Adrenal gland (tissue), 12 donors: ENCODE results near the gene SLC43A3. TPM values are rescaled to one million over a fixed set of nuclear protein-coding genes. Genes with fewer than 3 reads are reported as not detected.
"Not testable (repeated sequence)": the region's sequence is repeated elsewhere in the genome, so short reads cannot be mapped to it uniquely, and the experiment has no call there.

Source experiments
- DNase-seq, 7 donors: peaks; one replicate each; pipeline ENCODE4 v3.0.0-alpha.2; 2019 to 2020
- H3K27ac ChIP-seq, 5 donors: fragments of 200-600 bp; sonication (generic) in 4 of 5; 1 replicate in 3 of 5; 2 replicates in 2 of 5; pipeline versions ENCODE4 v1.5.1 to v1.8.0; 2016 to 2020; ENCODE audit warnings: mild to moderate bottlenecking in 1 of 5
- H3K27me3 ChIP-seq: fragments of 200-600 bp; 2 replicates; pipeline ENCODE4 v1.8.0; 2021
- H3K36me3 ChIP-seq, 2 donors: fragments of 200-600 bp; replicated peaks in 1 of 2; 1 replicate in 1 of 2; 2 replicates in 1 of 2; pipeline versions ENCODE4 v1.5.1 to v1.8.0; 2018 to 2022
- H3K4me1 ChIP-seq, 2 donors: fragments of 200-600 bp; replicated peaks in 1 of 2; 1 replicate in 1 of 2; 2 replicates in 1 of 2; pipeline versions ENCODE4 v1.5.1 to v1.8.0; 2018 to 2021
- H3K4me3 ChIP-seq, 4 donors: fragments of 200-600 bp; sonication (generic) in 3 of 4; one replicate each; pipeline ENCODE4 v1.5.1; 2016 to 2018
- H3K9me3 ChIP-seq, 3 donors: fragments of 200-600 bp; sonication (generic) in 1 of 3; replicated peaks in 1 of 3; 1 replicate in 2 of 3; 2 replicates in 1 of 3; pipeline versions ENCODE4 v1.5.1 to v1.8.0; 2016 to 2021
- POLR2A ChIP-seq, 2 donors: fragments of 450-650 bp; IDR thresholded peaks; one replicate each; pipeline ENCODE4 v1.6.1; 2017; ENCODE audit warnings: antibody characterized with exemption in 2 of 2, mild to moderate bottlenecking in 2 of 2, moderate library complexity in 1 of 2
- WGBS, 4 donors: extraction: QIAGEN DNeasy Blood & Tissue Kit in 2 of 4; methylation state at CpG; one replicate each; pipeline versions ENCODE4 v1.1.5 to v1.1.7; 2013 to 2017; 5-methylcytosine and 5-hydroxymethylcytosine counted together
- intact Hi-C, 2 donors: fragments of 100-400 bp; cut with DNase I; formaldehyde crosslinking; loops; one replicate each; pipeline versions ENCODE4 v1.14.1 to v1.15.0; 2022 to 2023
- polyA plus RNA-seq, 3 donors: library from polyadenylated mRNA; stranded (reverse); fragments of 200-250 nt in 2 of 3; fragments of 350-450 nt in 1 of 3; fragmentation: Illumina TruSeq in 1 of 3; extraction: RNeasy Lipid Tissue Mini Kit (QIAGEN cat#74804) in 1 of 3; gene quantifications; one replicate each; pipeline ENCODE4 v1.2.3, GENCODE V29; 2013 to 2014
- total RNA-seq, 9 donors: library from RNA; depleted of rRNA in 4 of 9; stranded (reverse); fragments of >200 nt in 4 of 9; fragments of 120-200 nt in 1 of 9; fragmentation: NEBNext Ultra II Directional in 1 of 9; extraction: Animal tissue kit (Norgen Biotek cat#: 25700) in 1 of 9; gene quantifications; one replicate each; pipeline versions ENCODE4 v1.1.0 to v1.2.4, GENCODE V29; 2013 to 2023
- TF ChIP-seq, protein P1 (sequence below), 6 experiments: fragments of 450-650 bp in 4 of 6; fragments of 200-600 bp in 2 of 6; sonication (generic) in 1 of 6; IDR thresholded peaks; 1 replicate in 5 of 6; 2 replicates in 1 of 6; pipeline versions ENCODE4 v1.5.1 to v1.8.0; 2016 to 2021; ENCODE audit warnings: antibody characterized with exemption in 6 of 6, mild to moderate bottlenecking in 2 of 6, moderate library complexity in 1 of 6
- donor health status: healthy with polysubstance abuse.
- donor health status: Bipolar disorder and iron deficiency.
- donor health status: DM: yes; HTN: yes; CAD: no.
- donor health status: DM: no; HTN: no; CAD: no.
- donor health status: DM: no; HTN: no; CAD: no.
- donor health status: DM: yes; HTN: yes; CAD: no.

The SLC43A3 gene
- total and polyA plus RNA-seq, 12 donors = 14.0 to 72.7 (median 27.3) TPM

DNA sequence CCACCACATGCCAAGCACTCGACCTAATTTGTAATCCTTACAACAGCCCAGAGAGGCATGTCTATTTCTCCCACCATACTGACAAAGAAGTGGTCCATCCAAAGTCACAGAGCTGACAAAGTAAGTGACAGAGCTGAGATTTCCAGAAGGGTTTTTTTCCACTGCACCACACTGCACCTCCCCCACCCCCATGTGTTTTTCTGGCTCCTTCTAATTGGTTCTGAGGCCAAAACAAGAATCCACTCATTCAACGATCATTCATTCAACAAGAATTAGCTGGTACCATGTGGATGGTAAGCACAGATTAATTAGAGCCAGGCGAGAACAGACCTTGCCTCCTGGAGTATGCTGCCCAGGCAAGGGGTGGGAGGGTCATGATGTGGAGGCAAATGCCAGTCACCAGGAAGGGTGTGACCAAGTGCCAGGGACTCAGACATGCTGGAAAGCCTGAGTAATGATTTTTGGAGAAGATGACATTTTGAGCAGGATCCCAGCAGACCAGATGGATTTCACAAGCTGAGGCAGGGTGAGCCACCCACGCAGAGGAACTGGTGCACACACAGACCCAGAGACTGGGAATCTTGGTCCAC is 21.6 kb downstream of the SLC43A3 start:
- no peak overlapping the region for H3K27ac ChIP-seq
- no peak for TF ChIP-seq POLR2A (IDR thresholded peaks at IDR 0.05)
- TF ChIP-seq, protein P1, sequence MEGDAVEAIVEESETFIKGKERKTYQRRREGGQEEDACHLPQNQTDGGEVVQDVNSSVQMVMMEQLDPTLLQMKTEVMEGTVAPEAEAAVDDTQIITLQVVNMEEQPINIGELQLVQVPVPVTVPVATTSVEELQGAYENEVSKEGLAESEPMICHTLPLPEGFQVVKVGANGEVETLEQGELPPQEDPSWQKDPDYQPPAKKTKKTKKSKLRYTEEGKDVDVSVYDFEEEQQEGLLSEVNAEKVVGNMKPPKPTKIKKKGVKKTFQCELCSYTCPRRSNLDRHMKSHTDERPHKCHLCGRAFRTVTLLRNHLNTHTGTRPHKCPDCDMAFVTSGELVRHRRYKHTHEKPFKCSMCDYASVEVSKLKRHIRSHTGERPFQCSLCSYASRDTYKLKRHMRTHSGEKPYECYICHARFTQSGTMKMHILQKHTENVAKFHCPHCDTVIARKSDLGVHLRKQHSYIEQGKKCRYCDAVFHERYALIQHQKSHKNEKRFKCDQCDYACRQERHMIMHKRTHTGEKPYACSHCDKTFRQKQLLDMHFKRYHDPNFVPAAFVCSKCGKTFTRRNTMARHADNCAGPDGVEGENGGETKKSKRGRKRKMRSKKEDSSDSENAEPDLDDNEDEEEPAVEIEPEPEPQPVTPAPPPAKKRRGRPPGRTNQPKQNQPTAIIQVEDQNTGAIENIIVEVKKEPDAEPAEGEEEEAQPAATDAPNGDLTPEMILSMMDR (IDR thresholded peaks at IDR 0.05) = no peak
- H3K27me3 ChIP-seq = no peaks in the 10 kb centered on the region
- H3K4me1 ChIP-seq = peaks cover 0 to 10% of the 10 kb centered on the region in 2 donors
- 79 to 92% (median 88%) methylated on average over 4 of the region's 4 CpGs for WGBS, 4 donors
- no peak for DNase-seq
- H3K9me3 ChIP-seq = no peaks in the 10 kb centered on the region
- H3K4me3 ChIP-seq = no peak overlapping the region
- intact Hi-C loops = no loop called here
- peaks cover 0 to 33% of the 10 kb centered on the region in 2 donors for H3K36me3 ChIP-seq

DNA sequence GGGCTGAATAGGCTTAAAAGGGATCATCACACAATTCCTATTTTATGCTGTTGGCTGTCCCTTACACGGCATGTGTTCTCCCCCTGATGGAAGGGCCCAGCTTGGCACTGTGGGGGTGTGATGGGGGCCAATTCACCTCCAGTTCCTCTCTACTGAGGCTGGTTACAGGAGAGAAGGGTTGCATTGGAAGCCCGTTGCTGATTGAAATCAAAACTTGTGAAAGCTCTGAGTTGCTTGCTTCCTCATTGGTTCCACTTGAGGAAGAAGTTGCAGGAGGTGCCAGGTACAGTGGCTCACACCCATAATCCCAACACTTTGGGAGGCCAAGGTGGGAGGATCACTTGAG is 23.1 kb downstream of the SLC43A3 start:
- no peak overlapping the region for H3K27ac ChIP-seq
- H3K4me3 ChIP-seq = no peak overlapping the region
- TF ChIP-seq, protein P1 (IDR thresholded peaks at IDR 0.05) = no peak
- TF ChIP-seq POLR2A (IDR thresholded peaks at IDR 0.05) = no peak
- peaks cover 0 to 10% of the 10 kb centered on the region in 2 donors for H3K4me1 ChIP-seq
- 68 to 90% (median 81%) methylated on average over 2 of the region's 2 CpGs for WGBS, 4 donors
- DNase-seq = no peak
- intact Hi-C loops = no loop called here
- H3K27me3 ChIP-seq = no peaks in the 10 kb centered on the region
- no peaks in the 10 kb centered on the region for H3K9me3 ChIP-seq
- peaks cover 0 to 17% of the 10 kb centered on the region in 2 donors for H3K36me3 ChIP-seq

DNA sequence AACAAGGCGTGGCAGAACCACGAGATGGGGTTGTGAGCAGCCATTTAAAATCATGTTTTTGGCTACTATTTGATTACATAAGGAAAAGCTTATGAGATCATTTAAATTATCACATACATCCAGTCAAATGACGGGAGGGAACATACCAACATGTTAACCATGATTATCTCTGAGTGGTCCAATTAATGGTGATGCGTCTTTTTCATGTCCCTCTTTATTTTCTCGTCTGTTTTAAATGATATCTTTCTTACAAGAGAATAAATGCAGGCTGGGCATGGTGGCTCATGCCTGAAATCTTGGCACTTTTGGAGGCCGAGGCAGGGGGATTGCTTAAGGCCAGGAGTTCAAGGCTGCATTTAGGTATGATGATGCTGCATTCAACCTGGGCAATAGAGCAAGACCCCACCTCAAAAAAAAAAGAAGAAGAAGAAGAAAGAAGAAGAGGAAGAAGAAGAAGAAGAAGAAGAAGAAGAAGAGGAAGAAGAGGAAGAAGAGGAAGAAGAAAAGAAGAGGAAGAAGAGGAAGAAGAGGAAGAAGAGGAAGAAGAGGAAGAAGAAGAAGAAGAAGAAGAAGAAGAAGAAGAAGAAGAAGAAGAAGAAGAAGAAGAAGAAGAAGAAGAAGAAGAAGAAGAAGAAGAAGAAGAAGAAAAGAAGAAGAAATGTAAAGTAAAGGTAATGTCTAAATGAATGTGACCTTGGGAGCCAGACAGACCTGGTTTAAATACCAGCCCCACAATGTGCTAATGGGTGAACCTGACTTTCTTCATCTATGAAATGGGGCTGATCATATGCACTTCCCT is 23.7 kb downstream of the SLC43A3 start:
- intact Hi-C loops = not testable (repeated sequence)
- 79 to 89% (median 83%) methylated on average over 6 of the region's 6 CpGs for WGBS, 4 donors

DNA sequence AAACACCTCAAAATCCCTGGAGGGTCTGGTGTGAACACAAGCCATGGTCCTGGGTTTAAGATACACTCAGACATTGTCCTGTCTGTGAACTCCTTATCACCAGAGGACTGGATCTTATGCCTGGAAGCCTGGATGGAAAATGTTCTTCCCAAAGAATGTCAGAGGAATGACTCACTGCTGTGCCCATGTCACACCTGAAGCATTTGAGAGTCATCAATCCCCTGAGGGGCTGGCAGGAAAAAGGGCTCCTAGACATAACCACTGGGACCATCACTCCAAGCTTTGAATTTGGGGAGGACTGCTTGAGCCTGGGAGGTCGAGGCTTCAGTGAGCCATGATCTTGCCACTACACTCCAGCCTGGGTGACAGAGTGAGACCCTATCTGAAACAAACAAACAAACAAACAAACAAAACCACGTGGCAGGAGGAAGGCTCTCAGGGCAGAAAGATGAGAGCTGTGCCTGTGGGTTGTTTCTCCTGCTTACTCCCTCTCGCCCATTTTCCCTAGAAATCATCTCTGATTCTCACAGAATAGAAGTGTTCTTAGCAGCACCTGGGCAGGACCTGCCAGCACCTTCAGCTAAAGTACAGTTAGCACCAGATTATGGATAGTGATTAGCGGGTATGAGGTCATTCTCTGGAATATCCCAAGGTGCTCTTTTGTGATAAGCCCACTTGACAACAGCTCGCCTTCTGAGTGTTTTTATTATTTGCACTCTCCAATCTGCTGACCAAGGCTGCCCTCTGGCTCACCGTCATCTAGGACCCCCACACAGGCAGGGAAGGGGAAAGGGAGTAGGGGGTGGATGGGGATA is 24.5 kb downstream of the SLC43A3 start:
- no peaks in the 10 kb centered on the region for H3K27me3 ChIP-seq
- peaks cover 0 to 10% of the 10 kb centered on the region in 2 donors for H3K4me1 ChIP-seq
- no peak overlapping the region for H3K27ac ChIP-seq
- H3K9me3 ChIP-seq = no peaks in the 10 kb centered on the region
- no peak for DNase-seq
- peaks cover 0 to 6% of the 10 kb centered on the region in 2 donors for H3K36me3 ChIP-seq
- TF ChIP-seq, protein P1 (IDR thresholded peaks at IDR 0.05) = no peak
- no peak for TF ChIP-seq POLR2A (IDR thresholded peaks at IDR 0.05)
- no peak overlapping the region for H3K4me3 ChIP-seq
- intact Hi-C loops = no loop called here
- 65 to 69% (median 67%) methylated on average over 6 of the region's 6 CpGs for WGBS, 4 donors

More for the DNA sequence above, 23.7 kb downstream of the SLC43A3 start:
- H3K4me1 ChIP-seq, H3K4me3 ChIP-seq, H3K27ac ChIP-seq, DNase-seq, H3K27me3 ChIP-seq, H3K9me3 ChIP-seq: not testable (repeated sequence)
- peaks cover 0 to 13% of the 10 kb centered on the region in 2 donors for H3K36me3 ChIP-seq
